ENCODE results near the gene OR52M1.

Gene OR52M1

GRCh38 chr11:4576880-4577279, 31.9 kb downstream of the OR52M1 start:
- no peak for TF ChIP-seq CTCF (conservative IDR thresholded peaks at IDR 0.05)
- H3K27ac ChIP-seq: no peak overlapping the region

- no peak for TF ChIP-seq CTCF (conservative IDR thresholded peaks at IDR 0.05)
- H3K27ac ChIP-seq: no peak overlapping the region
These were observed 32.8 kb downstream of the OR52M1 start for GRCh38 chr11:4577761-4578160.

DNA sequence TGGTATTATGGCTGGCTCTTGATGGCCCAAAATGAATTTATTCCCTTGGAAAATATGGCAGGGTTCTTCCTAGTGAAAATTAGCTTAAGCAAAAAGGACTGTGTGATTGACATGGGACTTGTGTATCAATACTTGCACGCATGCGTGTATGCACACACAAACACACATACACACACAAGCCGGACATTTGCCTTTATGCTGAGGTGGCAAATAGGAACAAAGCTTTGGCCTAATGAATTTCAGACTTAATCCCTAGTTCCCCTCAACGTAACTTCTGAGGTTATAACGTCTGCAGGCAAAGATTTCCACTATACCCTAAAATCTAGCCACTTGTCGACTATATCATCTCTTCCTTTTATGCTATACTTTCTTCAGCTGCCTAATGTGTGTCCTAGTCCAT, 33.6 kb downstream of the OR52M1 start:
- TF ChIP-seq CTCF (conservative IDR thresholded peaks at IDR 0.05): no peak
- H3K27ac ChIP-seq: no peak overlapping the region

DNA sequence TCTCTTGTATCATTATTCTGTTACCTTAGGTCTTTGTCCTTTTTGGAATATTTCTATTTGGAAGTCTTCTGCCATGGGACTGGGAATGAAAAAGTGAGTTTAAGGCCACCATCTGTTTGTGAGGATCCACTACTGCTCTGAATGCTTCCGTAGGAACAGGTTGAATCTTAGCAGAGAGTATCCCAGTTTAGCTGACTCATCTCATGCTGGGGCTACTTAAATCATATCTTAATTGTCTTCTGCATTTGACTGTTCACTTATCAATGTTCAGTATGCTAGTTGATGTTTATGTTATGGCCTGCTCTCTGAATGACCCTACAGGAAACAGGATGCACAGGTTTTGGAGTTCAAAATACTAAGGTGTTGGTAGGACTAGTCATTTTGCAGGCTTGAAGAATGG, 35.1 kb downstream of the OR52M1 start:
- TF ChIP-seq CTCF (conservative IDR thresholded peaks at IDR 0.05): no peak
- no peak overlapping the region for H3K27ac ChIP-seq

DNA sequence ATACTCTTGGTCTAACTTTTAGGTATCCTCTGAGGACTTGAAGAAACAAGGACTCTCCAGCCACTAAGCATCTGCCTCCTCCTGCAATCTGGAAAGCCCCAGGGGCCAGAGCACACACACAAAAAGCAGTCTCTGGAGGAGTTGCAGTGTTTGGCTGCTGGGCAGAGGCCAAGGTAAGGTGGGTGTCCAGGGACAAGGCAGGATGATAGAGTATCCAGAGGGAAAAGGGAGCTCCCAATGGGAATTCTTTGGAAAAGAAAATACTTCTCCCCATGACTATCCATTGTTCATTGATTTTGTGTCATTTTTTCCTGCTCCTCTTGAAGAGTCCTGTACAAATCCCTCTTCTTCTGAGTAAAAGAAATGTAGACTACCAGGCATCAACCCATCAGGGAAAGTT, 36.5 kb downstream of the OR52M1 start, which contains the start of gene OR52I2:
Gene OR52I2 (plus strand): TSS at position 301 of the 400 bp plus-strand sequence.
- no peak for TF ChIP-seq CTCF (conservative IDR thresholded peaks at IDR 0.05)

DNA sequence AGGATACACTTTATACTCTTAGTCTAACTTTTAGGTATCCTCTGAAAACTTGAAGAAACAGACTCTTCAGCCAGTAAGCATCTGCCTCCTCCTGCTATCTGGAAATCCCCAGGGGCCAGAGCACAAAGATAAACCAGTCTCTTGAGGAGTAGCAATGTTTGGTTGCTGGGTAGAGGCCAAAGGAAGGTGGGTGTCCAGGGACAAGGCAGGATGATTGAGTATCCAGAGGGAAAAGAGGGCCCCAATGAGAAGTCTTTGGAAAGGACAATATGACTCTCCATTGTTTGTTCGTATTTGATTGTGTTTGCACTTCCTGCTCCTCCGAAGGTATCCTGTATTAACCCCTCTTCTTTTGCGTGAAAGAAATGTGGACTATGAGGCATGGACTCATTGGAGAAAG, 44.0 kb downstream of the OR52M1 start:
- H3K27ac ChIP-seq: peak overlapping the region; percentile 61

More for the DNA sequence above, 36.5 kb downstream of the OR52M1 start, which contains the start of gene OR52I2:
- H3K27ac ChIP-seq: no peak within 1 kb of the TSS

DNA sequence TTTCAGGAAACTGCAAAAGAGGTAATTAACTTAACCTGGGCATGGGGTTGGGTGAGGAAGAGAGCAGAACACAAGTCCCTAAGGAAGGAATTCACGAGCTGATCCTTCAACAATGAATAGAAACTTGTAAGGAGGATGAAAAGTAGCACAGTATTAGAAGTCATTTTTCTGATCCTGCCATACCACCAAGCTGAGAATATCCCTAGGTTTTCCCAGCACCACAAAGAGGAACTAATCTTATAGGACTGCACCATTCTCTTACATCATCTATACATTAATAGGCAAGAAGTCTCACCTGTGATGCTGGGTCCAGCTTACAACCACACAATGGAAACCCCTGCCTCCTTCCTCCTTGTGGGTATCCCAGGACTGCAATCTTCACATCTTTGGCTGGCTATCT, 48.7 kb downstream of the OR52M1 start, which contains the start of gene OR52I1:
Gene OR52I1 (plus strand): TSS at position 301 of the 400 bp plus-strand sequence. CDS start 0 bp downstream, at position 301.
- H3K27ac ChIP-seq: no peak within 1 kb of the TSS
- no peak for TF ChIP-seq CTCF (conservative IDR thresholded peaks at IDR 0.05)

More for the DNA sequence above, 44.0 kb downstream of the OR52M1 start:
- no peak for TF ChIP-seq CTCF (conservative IDR thresholded peaks at IDR 0.05)

Data from VCaP (cell line).